ENCODE results near the gene GUK1.

- no peak for TF ChIP-seq CTCF (conservative IDR thresholded peaks at IDR 0.05; ENCODE audit: low read depth, low read length)
- TF ChIP-seq CEBPB (IDR thresholded peaks at IDR 0.05; ENCODE audit: low read depth, low read length), result no peak
- TF ChIP-seq MXI1 (IDR thresholded peaks at IDR 0.05; ENCODE audit: borderline replicate concordance, low read depth, low read length), result no peak
- TF ChIP-seq RAD21 (IDR thresholded peaks at IDR 0.05; ENCODE audit: low read length), result no peak
- TF ChIP-seq POLR2A (IDR thresholded peaks at IDR 0.05; ENCODE audit: low read depth, low read length), result no peak
- TF ChIP-seq SMC3 (IDR thresholded peaks at IDR 0.05; ENCODE audit: low read depth, low read length), result no peak
These were observed 33.4 kb upstream of the GUK1 start for GRCh38 chr1:228106800-228107054.
